ENCODE data around the gene TBC1D22B. TPM values are rescaled to one million over a fixed set of nuclear protein-coding genes. Genes with fewer than 3 reads are reported as not detected.
"Not testable (repeated sequence)": the region's sequence is repeated elsewhere in the genome, so short reads cannot be mapped to it uniquely, and the experiment has no call there.

Gene TBC1D22B
- total RNA-seq, 2 experiments from 2014 or later = 8.0 to 12.3 TPM

DNA sequence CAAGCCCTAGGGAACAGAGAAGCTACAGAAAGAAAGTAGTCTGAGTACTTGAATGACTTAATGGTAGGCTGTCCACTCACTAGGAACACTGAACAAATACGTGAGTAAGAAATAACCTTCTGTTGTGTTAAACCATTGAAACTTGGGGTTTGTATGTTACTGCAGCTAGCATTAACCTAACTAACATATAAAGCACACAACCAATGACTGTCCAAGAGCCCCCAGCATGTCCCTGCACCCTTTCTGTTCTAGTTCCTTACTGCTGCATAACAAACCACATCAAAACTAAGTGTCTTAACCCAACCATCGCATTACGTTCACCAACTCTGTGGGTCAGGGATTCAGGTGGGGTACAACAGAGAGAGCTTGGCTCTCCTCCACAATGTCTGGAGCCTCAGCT, 85.7 kb downstream of the TBC1D22B start:
- H4K20me1 ChIP-seq (ENCODE audit: insufficient read depth, low read length) = no peaks in the 10 kb centered on the region; the same call in 1 of the 2 replicates
- no peak for DNase-seq (ENCODE audit: low spot score)
- no peaks in the 10 kb centered on the region for H3K9me2 ChIP-seq (ENCODE audit: insufficient read depth, low read length)
- H3K79me2 ChIP-seq (ENCODE audit: insufficient read depth, low read depth, low read length) = no peaks in the 10 kb centered on the region
- H3K9me3 ChIP-seq (ENCODE audit: low read length) = no peaks in the 10 kb centered on the region
- no peak overlapping the region for H3K27ac ChIP-seq (ENCODE audit: low read depth, low read length, poor library complexity, severe bottlenecking)
- no TSS peak for BruUV-seq (replicated peaks)
- CTCF ChIA-PET (ENCODE audit: unreplicated experiment) = no interaction called here
- no peaks in the 10 kb centered on the region for H3K4me1 ChIP-seq (ENCODE audit: insufficient read depth, low read length, poor library complexity, severe bottlenecking)
- intact Hi-C loops (cut with micrococcal nuclease; ENCODE audit: unreplicated experiment) = no loop called here
- H3K4me2 ChIP-seq (ENCODE audit: low read length) = no peak overlapping the region
- no peaks in the 10 kb centered on the region for H3K36me3 ChIP-seq (ENCODE audit: insufficient read depth, low read length)
- POLR2A ChIA-PET = no interaction called here
- no peak overlapping the region for H2AFZ ChIP-seq (ENCODE audit: low read length)
- no peak for TF ChIP-seq EZH2phosphoT487 (IDR thresholded peaks at IDR 0.05; ENCODE audit: borderline replicate concordance, low read depth, low read length)
- TF ChIP-seq, protein P1, sequence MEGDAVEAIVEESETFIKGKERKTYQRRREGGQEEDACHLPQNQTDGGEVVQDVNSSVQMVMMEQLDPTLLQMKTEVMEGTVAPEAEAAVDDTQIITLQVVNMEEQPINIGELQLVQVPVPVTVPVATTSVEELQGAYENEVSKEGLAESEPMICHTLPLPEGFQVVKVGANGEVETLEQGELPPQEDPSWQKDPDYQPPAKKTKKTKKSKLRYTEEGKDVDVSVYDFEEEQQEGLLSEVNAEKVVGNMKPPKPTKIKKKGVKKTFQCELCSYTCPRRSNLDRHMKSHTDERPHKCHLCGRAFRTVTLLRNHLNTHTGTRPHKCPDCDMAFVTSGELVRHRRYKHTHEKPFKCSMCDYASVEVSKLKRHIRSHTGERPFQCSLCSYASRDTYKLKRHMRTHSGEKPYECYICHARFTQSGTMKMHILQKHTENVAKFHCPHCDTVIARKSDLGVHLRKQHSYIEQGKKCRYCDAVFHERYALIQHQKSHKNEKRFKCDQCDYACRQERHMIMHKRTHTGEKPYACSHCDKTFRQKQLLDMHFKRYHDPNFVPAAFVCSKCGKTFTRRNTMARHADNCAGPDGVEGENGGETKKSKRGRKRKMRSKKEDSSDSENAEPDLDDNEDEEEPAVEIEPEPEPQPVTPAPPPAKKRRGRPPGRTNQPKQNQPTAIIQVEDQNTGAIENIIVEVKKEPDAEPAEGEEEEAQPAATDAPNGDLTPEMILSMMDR (conservative IDR thresholded peaks at IDR 0.05; ENCODE audit: low read length) = no peak
- no peak overlapping the region for H3K4me3 ChIP-seq (ENCODE audit: low read depth, low read length, poor library complexity, severe bottlenecking)

DNA sequence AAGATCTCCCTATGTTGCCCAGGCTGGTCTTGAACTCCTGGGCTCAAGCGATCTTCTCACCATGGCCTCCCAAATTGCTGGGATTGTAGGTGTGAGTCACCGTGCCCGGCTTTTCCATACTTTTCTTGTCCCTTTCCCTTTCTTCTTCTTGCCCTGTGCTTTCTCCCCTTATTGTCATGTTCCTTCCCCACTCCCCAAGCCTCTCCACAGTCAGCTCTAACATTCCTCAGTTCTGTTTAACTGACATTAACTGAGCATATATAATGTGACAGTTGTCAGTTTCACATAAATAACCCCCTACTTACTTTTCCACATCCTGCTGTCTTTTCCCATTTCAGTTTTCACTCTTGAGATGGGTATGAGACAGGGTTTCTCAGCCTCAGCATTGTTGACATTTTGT, 86.7 kb downstream of the TBC1D22B start:
- CTCF ChIA-PET (ENCODE audit: unreplicated experiment) = no interaction called here
- Histone ChIP-seq H3K36me3 (ENCODE audit: insufficient read depth, low read length) (no peaks in the 10 kb centered on the region), H3K27ac (ENCODE audit: low read depth, low read length, poor library complexity, severe bottlenecking) (no peak overlapping the region), H4K20me1 (ENCODE audit: insufficient read depth, low read length) (no peaks in the 10 kb centered on the region; the same call in 1 of the 2 replicates), H3K4me1 (ENCODE audit: insufficient read depth, low read length, poor library complexity, severe bottlenecking) (no peaks in the 10 kb centered on the region), H3K9me2 (ENCODE audit: insufficient read depth, low read length) (no peaks in the 10 kb centered on the region), H3K79me2 (ENCODE audit: insufficient read depth, low read depth, low read length) (no peaks in the 10 kb centered on the region), H3K4me3 (ENCODE audit: low read depth, low read length, poor library complexity, severe bottlenecking) (no peak overlapping the region), H3K9me3 (ENCODE audit: low read length) (no peaks in the 10 kb centered on the region), H2AFZ (ENCODE audit: low read length) (no peak overlapping the region), H3K4me2 (ENCODE audit: low read length) (no peak overlapping the region)
- no peak for DNase-seq (ENCODE audit: low spot score)
- no peak for TF ChIP-seq EZH2phosphoT487 (IDR thresholded peaks at IDR 0.05; ENCODE audit: borderline replicate concordance, low read depth, low read length)
- TF ChIP-seq, protein P1 (conservative IDR thresholded peaks at IDR 0.05; ENCODE audit: low read length) = no peak
- intact Hi-C loops (cut with micrococcal nuclease; ENCODE audit: unreplicated experiment) = no loop called here
- no TSS peak for BruUV-seq (replicated peaks)
- POLR2A ChIA-PET = no interaction called here

DNA sequence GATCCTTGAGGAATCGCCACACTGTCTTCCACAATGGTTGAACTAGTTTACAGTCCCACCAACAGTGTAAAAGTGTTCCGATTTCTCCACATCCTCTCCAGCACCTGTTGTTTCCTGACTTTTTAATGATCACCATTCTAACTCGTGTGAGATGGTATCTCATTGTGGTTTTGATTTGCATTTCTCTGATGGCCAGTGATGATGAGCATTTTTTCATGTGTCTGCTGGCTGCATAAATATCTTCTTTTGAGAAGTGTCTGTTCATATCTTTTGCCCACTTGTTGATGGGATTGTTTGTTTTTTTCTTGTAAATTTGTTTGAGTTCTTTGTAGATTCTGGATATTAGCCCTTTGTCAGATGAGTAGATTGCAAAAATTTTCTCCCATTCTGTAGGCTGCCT, 88.2 kb downstream of the TBC1D22B start:
- CTCF ChIA-PET (ENCODE audit: unreplicated experiment); H4K20me1 ChIP-seq (ENCODE audit: insufficient read depth, low read length); BruUV-seq (replicated peaks); H3K4me1 ChIP-seq (ENCODE audit: insufficient read depth, low read length, poor library complexity, severe bottlenecking); H3K79me2 ChIP-seq (ENCODE audit: insufficient read depth, low read depth, low read length); H3K36me3 ChIP-seq (ENCODE audit: insufficient read depth, low read length); H3K9me3 ChIP-seq (ENCODE audit: low read length); H3K9me2 ChIP-seq (ENCODE audit: insufficient read depth, low read length); POLR2A ChIA-PET; DNase-seq (ENCODE audit: low spot score); H2AFZ ChIP-seq (ENCODE audit: low read length); intact Hi-C loops (cut with micrococcal nuclease; ENCODE audit: unreplicated experiment); H3K4me3 ChIP-seq (ENCODE audit: low read depth, low read length, poor library complexity, severe bottlenecking); H3K27ac ChIP-seq (ENCODE audit: low read depth, low read length, poor library complexity, severe bottlenecking); H3K4me2 ChIP-seq (ENCODE audit: low read length): not testable (repeated sequence)
